ENCODE data around the gene SYT17.
A peak's percentile ranks its signal among the peaks of the same experiment; 100 is the strongest.

Gene SYT17

GRCh38 chr16:19137201-19138128 is 30.6 kb upstream of the SYT17 start (continued):
- peak; percentile 69 for TF ChIP-seq PATZ1 (tag by site-specific recombination; IDR thresholded peaks at IDR 0.05)
- TF ChIP-seq ZFP69B (tag by site-specific recombination; IDR thresholded peaks at IDR 0.05): 0 out of 2 replicates have a peak, but pooled peaks have one; percentile 24
- TF ChIP-seq ZNF214 (tag by site-specific recombination; IDR thresholded peaks at IDR 0.05; ENCODE audit: borderline replicate concordance): no peak
- TF ChIP-seq ZFP3 (tag by site-specific recombination; IDR thresholded peaks at IDR 0.05; ENCODE audit: low read depth): no peak
- no peak for TF ChIP-seq ZBTB26 (tag by site-specific recombination; optimal IDR thresholded peaks at IDR 0.05)
- TF ChIP-seq KLF7 (tag by site-specific recombination; IDR thresholded peaks at IDR 0.05; ENCODE audit: borderline replicate concordance): no peak
- TF ChIP-seq ZNF398 (tag by site-specific recombination; IDR thresholded peaks at IDR 0.05): peak; percentile 75
- TF ChIP-seq PRDM4 (tag by site-specific recombination; IDR thresholded peaks at IDR 0.05): peak; percentile 75; the same call in 1 of the 2 replicates
- TF ChIP-seq KLF16 (tag by site-specific recombination; IDR thresholded peaks at IDR 0.05): no peak
- no peak for TF ChIP-seq ZNF274 (IDR thresholded peaks at IDR 0.05; ENCODE audit: low read length)
- TF ChIP-seq ZNF274 (tag by site-specific recombination; IDR thresholded peaks at IDR 0.05; ENCODE audit: borderline replicate concordance): no peak
- TF ChIP-seq TCF7L2 (IDR thresholded peaks at IDR 0.05; ENCODE audit: borderline replicate concordance, low read depth, low read length): no peak
- no peak for TF ChIP-seq ZNF10 (tag by site-specific recombination; IDR thresholded peaks at IDR 0.05)
- TF ChIP-seq ZNF426 (tag by site-specific recombination; IDR thresholded peaks at IDR 0.05): no peak
- TF ChIP-seq ZBTB10 (tag by site-specific recombination; IDR thresholded peaks at IDR 0.05): no peak
- peak; percentile 38 for TF ChIP-seq ZIC2 (tag by site-specific recombination; IDR thresholded peaks at IDR 0.05)
- TF ChIP-seq ZBTB11 (tag by site-specific recombination; conservative IDR thresholded peaks at IDR 0.05; ENCODE audit: low read depth): 0 out of 2 replicates have a peak, but pooled peaks have one; percentile 13
- no peak for TF ChIP-seq ZNF155 (tag by site-specific recombination; IDR thresholded peaks at IDR 0.05)
- peak; percentile 67 for TF ChIP-seq IKZF3 (tag by site-specific recombination; IDR thresholded peaks at IDR 0.05)
- TF ChIP-seq ZNF600 (tag by site-specific recombination; IDR thresholded peaks at IDR 0.05): peak; percentile 93
- TF ChIP-seq ZBTB44 (tag by site-specific recombination; IDR thresholded peaks at IDR 0.05): peak; percentile 90
- no peak for TF ChIP-seq ZNF266 (tag by site-specific recombination; IDR thresholded peaks at IDR 0.05; ENCODE audit: low read depth)
